Activated CD4-positive, alpha-beta T cell treated with anti-CD3 and anti-CD28 coated beads for 48 hours (primary cell): ENCODE results near the gene ADCY5.

Experiments used
- DNase-seq: peaks from one replicate; pipeline ENCODE4 v3.0.0-alpha.2; 2020

The ADCY5 gene

GRCh38 chr3:123424999-123425712, 23.7 kb downstream of the ADCY5 start:
- DNase-seq: no peak

- no peak for DNase-seq
Observed at GRCh38 chr3:123424321-123424998, 24.4 kb downstream of the ADCY5 start.

- no peak for DNase-seq
Observed at GRCh38 chr3:123423806-123424205, 25.1 kb downstream of the ADCY5 start.

- DNase-seq: no peak
Observed at GRCh38 chr3:123423031-123423430, 25.9 kb downstream of the ADCY5 start.

GRCh38 chr3:123422457-123422856, 26.4 kb downstream of the ADCY5 start:
- DNase-seq: no peak

GRCh38 chr3:123421353-123422174, 27.3 kb downstream of the ADCY5 start:
- no peak for DNase-seq

- no peak for DNase-seq
Observed at GRCh38 chr3:123420416-123420968, 28.4 kb downstream of the ADCY5 start.

- no peak for DNase-seq
Observed at GRCh38 chr3:123419850-123420297, 29.0 kb downstream of the ADCY5 start.

GRCh38 chr3:123419181-123419849, 29.6 kb downstream of the ADCY5 start:
- DNase-seq: no peak

GRCh38 chr3:123416647-123417046, 32.2 kb downstream of the ADCY5 start:
- no peak for DNase-seq

GRCh38 chr3:123416173-123416572, 32.7 kb downstream of the ADCY5 start:
- no peak for DNase-seq

GRCh38 chr3:123414973-123415775, 33.7 kb downstream of the ADCY5 start:
- DNase-seq: no peak

GRCh38 chr3:123412811-123413604, 35.9 kb downstream of the ADCY5 start:
- DNase-seq: no peak

- no peak for DNase-seq
Observed at GRCh38 chr3:123412076-123412475, 36.8 kb downstream of the ADCY5 start.

GRCh38 chr3:123411340-123412040, 37.4 kb downstream of the ADCY5 start:
- DNase-seq: no peak

GRCh38 chr3:123410149-123410515, 38.8 kb downstream of the ADCY5 start:
- DNase-seq: no peak

GRCh38 chr3:123409443-123410148, 39.3 kb downstream of the ADCY5 start:
- no peak for DNase-seq

- DNase-seq: no peak
Observed at GRCh38 chr3:123406598-123406997, 42.3 kb downstream of the ADCY5 start.

- DNase-seq: no peak
Observed at GRCh38 chr3:123405936-123406510, 42.9 kb downstream of the ADCY5 start.
